Eye (tissue), 1 donor: ENCODE data around the gene NR1H3.
"Not testable (repeated sequence)": the region's sequence is repeated elsewhere in the genome, so short reads cannot be mapped to it uniquely, and the experiment has no call there.

Experiments used
- DNase-seq: peaks from one replicate; pipeline ENCODE4 v3.0.0-alpha.2; 2015

NR1H3 gene

DNA sequence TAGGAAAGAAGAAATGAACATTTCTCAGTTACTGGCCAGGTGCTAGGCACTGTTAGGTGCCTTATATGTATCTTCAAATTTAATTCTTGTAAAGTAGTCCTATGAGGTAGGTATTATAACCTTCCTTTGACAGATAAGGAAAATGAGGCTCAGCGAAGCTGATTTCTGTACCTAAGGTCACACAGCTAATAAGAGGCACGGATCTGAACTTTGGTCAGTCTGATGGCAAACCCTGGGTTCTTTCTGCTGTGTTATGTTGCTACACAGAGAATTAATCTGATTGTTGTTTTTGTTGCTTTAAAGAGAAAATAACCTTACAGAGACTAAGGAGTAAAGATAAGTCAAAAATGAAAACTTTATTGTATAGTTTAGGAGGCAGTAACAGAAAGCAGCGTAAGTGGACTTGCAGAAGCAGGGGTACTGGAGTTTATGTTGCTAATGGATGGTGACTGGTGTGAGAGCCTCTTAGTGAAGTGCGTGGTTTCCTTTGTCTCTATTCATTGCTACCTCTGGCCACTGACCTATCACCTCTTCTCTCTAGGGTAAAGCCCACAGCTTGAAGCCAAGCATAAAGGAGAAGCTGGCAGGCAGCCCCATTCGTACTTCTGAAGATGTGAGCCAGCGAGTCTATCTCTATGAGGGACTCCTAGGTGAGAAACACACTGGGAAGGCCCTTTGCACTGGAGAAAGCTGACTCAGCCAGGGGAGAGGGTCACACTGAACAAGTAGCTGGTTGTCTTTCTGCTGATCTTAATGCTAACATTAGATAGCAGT, 50.4 kb downstream of the NR1H3 start:
- DNase-seq, result no peak

DNA sequence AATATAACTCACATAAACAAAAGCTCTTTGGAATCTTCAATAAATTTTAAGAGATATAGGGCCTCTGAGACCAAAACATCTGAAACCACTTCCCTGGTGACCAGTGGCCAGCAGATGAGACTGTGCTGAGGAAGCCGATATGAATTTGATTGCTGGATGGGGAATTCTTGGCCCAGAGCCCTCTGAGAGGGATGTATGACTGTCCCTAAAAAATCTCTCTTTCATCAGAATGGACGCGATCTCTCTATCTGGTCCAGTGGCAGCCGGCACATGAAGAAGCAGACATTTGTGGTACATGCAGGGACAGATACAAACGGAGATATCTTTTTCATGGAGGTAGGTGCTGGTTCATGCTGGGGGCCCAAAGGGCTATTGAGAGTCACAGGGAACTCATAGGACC, 57.2 kb downstream of the NR1H3 start:
- no peak for DNase-seq

GRCh38 chr11:47316501-47316900, 58.7 kb downstream of the NR1H3 start:
- not testable (repeated sequence) for DNase-seq

GRCh38 chr11:47317064-47317828, 59.5 kb downstream of the NR1H3 start:
- no peak for DNase-seq

- no peak for DNase-seq
Measured at GRCh38 chr11:47318166-47318565, 60.4 kb downstream of the NR1H3 start.
